IMR-90 (cell line): ENCODE data around the gene PTPRG. TPM values are rescaled to one million over a fixed set of nuclear protein-coding genes. Genes with fewer than 3 reads are reported as not detected.

Source experiments
- ATAC-seq: fragments of 200-7000 bp; cut with Tn5 transposase; 2 replicates; pipeline ENCODE4 v1.9.1; 2020; ENCODE audit warnings: low read depth, mild to moderate bottlenecking, moderate library complexity
- BruUV-seq: library from RNA; stranded (reverse); fragments of 400-500 nt; replicated peaks from 2 replicates; lab custom pipeline; 2021; lab: Mats Ljungman, UMichigan
- CTCF ChIA-PET: fragments of 300-600 bp; formaldehyde crosslinking; extraction: SDS; loops from one replicate; lab custom pipeline; 2021; ENCODE audit warnings: antibody characterized with exemption; lab: Yijun Ruan, JAX
- POLR2A ChIA-PET: fragments of 300-600 bp; sonication (Branson Sonifier 250); formaldehyde crosslinking; loops from one replicate; lab custom pipeline; 2022; ENCODE audit warnings: antibody characterized with exemption; ENCODE audit not compliant: unreplicated experiment; lab: Charles Lee
- DNase-seq: peaks from one replicate; pipeline ENCODE4 v3.0.0; 2013
- H2AFZ ChIP-seq: replicated peaks from 2 replicates; pipeline ENCODE3; 2013; ENCODE audit warnings: low read length, mild to moderate bottlenecking; ENCODE audit not compliant: poor library complexity
- H2AK5ac ChIP-seq: 2 replicates; pipeline ENCODE4 v1.6.1; 2013; ENCODE audit warnings: low read depth, low read length, inconsistent platforms
- H2AK9ac ChIP-seq: replicated peaks from 2 replicates; pipeline ENCODE3; 2013; ENCODE audit warnings: mild to moderate bottlenecking, low read depth, low read length, moderate library complexity; ENCODE audit not compliant: poor library complexity
- H2BK120ac ChIP-seq: 2 replicates; pipeline ENCODE4 v1.6.1; 2013; ENCODE audit warnings: low read depth, low read length, inconsistent platforms
- H2BK15ac ChIP-seq: 3 replicates; pipeline ENCODE4 v1.6.1; 2013; ENCODE audit warnings: low read depth, low read length, inconsistent platforms
- H2BK20ac ChIP-seq: 2 replicates; pipeline ENCODE4 v1.6.1; 2013; ENCODE audit warnings: low read depth, mild to moderate bottlenecking, inconsistent platforms, low read length, moderate library complexity
- H2BK5ac ChIP-seq: 2 replicates; pipeline ENCODE4 v1.6.1; 2013; ENCODE audit warnings: mild to moderate bottlenecking, low read depth, low read length, inconsistent platforms; ENCODE audit not compliant: poor library complexity, severe bottlenecking
- H3K14ac ChIP-seq: replicated peaks from 2 replicates; pipeline ENCODE4 v1.6.1; 2013; ENCODE audit warnings: low read depth, low read length, inconsistent platforms
- H3K18ac ChIP-seq: 2 replicates; pipeline ENCODE4 v1.6.1; 2013; ENCODE audit warnings: low read depth, low read length, control low read depth
- H3K23ac ChIP-seq: 2 replicates; pipeline ENCODE4 v1.6.1; 2013; ENCODE audit warnings: low read depth, low read length, inconsistent platforms
- H3K27ac ChIP-seq: 2 replicates; pipeline ENCODE4 v1.5.1; 2013; ENCODE audit warnings: mild to moderate bottlenecking, control low read depth, low read length; ENCODE audit not compliant: insufficient read depth
- H3K27me3 ChIP-seq: 2 replicates; pipeline ENCODE4 v1.6.1; 2013; ENCODE audit warnings: low read length; ENCODE audit not compliant: control insufficient read depth, insufficient read depth
- H3K36me3 ChIP-seq: 2 replicates; pipeline ENCODE4 v1.6.1; 2013; ENCODE audit warnings: low read length, mixed read lengths; ENCODE audit not compliant: control insufficient read depth, insufficient read depth
- H3K4ac ChIP-seq: 2 replicates; pipeline ENCODE4 v1.6.1; 2013; ENCODE audit warnings: low read depth, low read length, inconsistent platforms
- H3K4me1 ChIP-seq: 2 replicates; pipeline ENCODE4 v1.6.1; 2013; ENCODE audit warnings: low read length, mixed read lengths; ENCODE audit not compliant: control insufficient read depth, insufficient read depth
- H3K4me2 ChIP-seq: 2 replicates; pipeline ENCODE4 v1.6.1; 2013; ENCODE audit warnings: low read depth, mild to moderate bottlenecking, control low read depth, low read length, moderate library complexity
- H3K4me3 ChIP-seq: 2 replicates; pipeline ENCODE4 v1.5.1; 2013; ENCODE audit warnings: low read depth, mild to moderate bottlenecking, control low read depth, low read length, moderate library complexity; ENCODE audit not compliant: insufficient read depth
- H3K56ac ChIP-seq: 2 replicates; pipeline ENCODE4 v1.6.1; 2013; ENCODE audit warnings: low read length, inconsistent platforms; ENCODE audit not compliant: insufficient read depth; ENCODE audit errors: extremely low read depth
- H3K79me1 ChIP-seq, 2 experiments: 2 replicates each; pipeline ENCODE4 v1.6.1; 2013; ENCODE audit warnings: low read length in 2 of 2, inconsistent platforms in 1 of 2, low read depth in 1 of 2
- H3K9ac ChIP-seq: 2 replicates; pipeline ENCODE4 v1.6.1; 2013; ENCODE audit warnings: low read depth, low read length, control low read depth
- H3K9me1 ChIP-seq: 2 replicates; pipeline ENCODE4 v1.6.1; 2013; ENCODE audit warnings: low read length, inconsistent platforms; ENCODE audit not compliant: insufficient read depth
- H3K9me3 ChIP-seq: 2 replicates; pipeline ENCODE4 v1.6.1; 2013; ENCODE audit warnings: low read length; ENCODE audit not compliant: control insufficient read depth, insufficient read depth
- H4K20me1 ChIP-seq: 2 replicates; pipeline ENCODE4 v1.6.1; 2013; ENCODE audit warnings: low read length, inconsistent platforms; ENCODE audit not compliant: insufficient read depth
- H4K5ac ChIP-seq: 2 replicates; pipeline ENCODE4 v1.6.1; 2013; ENCODE audit warnings: mild to moderate bottlenecking, low read depth, low read length, control low read depth
- H4K8ac ChIP-seq, 2 experiments: 2 replicates each; pipeline ENCODE4 v1.6.1; 2013; ENCODE audit warnings: low read depth in 2 of 2, low read length in 2 of 2, control low read depth in 1 of 2, inconsistent platforms in 1 of 2
- H4K91ac ChIP-seq: 2 replicates; pipeline ENCODE4 v1.6.1; 2013; ENCODE audit warnings: low read depth, low read length, inconsistent platforms; ENCODE audit not compliant: insufficient read depth
- BHLHE40 ChIP-seq: fragments of 150-350 bp; IDR thresholded peaks from 2 replicates; pipeline ENCODE4 v1.6.1; 2016; ENCODE audit warnings: mild to moderate bottlenecking, low read depth, low read length
- CEBPB ChIP-seq: IDR thresholded peaks from 2 replicates; pipeline ENCODE4 v1.6.1; 2012; ENCODE audit warnings: low read depth, low read length, improper control_type of control experiment
- MAFK ChIP-seq: IDR thresholded peaks from 2 replicates; pipeline ENCODE4 v1.6.1; 2012; ENCODE audit warnings: low read depth, low read length, improper control_type of control experiment
- MXI1 ChIP-seq: IDR thresholded peaks from 2 replicates; pipeline ENCODE4 v1.6.1; 2012; ENCODE audit warnings: low read depth, mild to moderate bottlenecking, low read length, moderate library complexity, borderline replicate concordance
- RFX5 ChIP-seq: IDR thresholded peaks from 2 replicates; pipeline ENCODE4 v1.8.0; 2012; ENCODE audit warnings: low read depth, mild to moderate bottlenecking, low read length, moderate library complexity
- USF2 ChIP-seq: fragments of 150-350 bp; IDR thresholded peaks from 2 replicates; pipeline ENCODE4 v1.6.1; 2017; ENCODE audit warnings: mild to moderate bottlenecking, antibody characterized with exemption, low read length, low read depth
- WGBS, 2 experiments: methylation state at CpG; one replicate each; pipeline versions ENCODE4 v1.1.5 to v1.1.7; 2013; ENCODE audit warnings: missing lambda C conversion rate in 2 of 2; ENCODE audit not compliant: insufficient read length in 1 of 2; ENCODE audit errors: extremely low coverage in 2 of 2; 5-methylcytosine and 5-hydroxymethylcytosine counted together
- dilution Hi-C: fragments of 300-500 bp; cut with HindIII; formaldehyde crosslinking; loops from one replicate; pipeline ENCODE4 v1.14.3; 2018; ENCODE audit warnings: low sequenced_read_pairs; ENCODE audit not compliant: unreplicated experiment
- in situ Hi-C: fragments of 300-500 bp; cut with MboI; formaldehyde crosslinking; loops from 3 replicates; pipeline ENCODE4 v1.14.3; 2019; ENCODE audit warnings: low sequenced_read_pairs, inconsistent platforms, mixed read lengths
- intact Hi-C: fragments of 100-400 bp; cut with micrococcal nuclease; formaldehyde crosslinking; loops from 2 replicates; pipeline ENCODE4 v1.10.0; 2022
- polyA plus RNA-seq, 3 experiments: library from polyadenylated mRNA; depleted of rRNA; stranded (reverse); fragments of >200 nt; gene quantifications; 2 replicates each; pipeline ENCODE4 v1.2.3, GENCODE V29; 2012; ENCODE audit warnings: low replicate concordance in 1 of 3
- total RNA-seq: library from RNA; depleted of rRNA; stranded (reverse); fragments of >200 nt; gene quantifications from 2 replicates; pipeline ENCODE4 v1.2.3, GENCODE V29; 2012

The PTPRG gene
- total and polyA plus RNA-seq, 2 of the 4 experiments (the other 2 are of a cell fraction): 7.7 to 31.0 TPM

GRCh38 chr3:61733000-61733399 lies 171.6 kb downstream of the PTPRG start:
- no peak overlapping the region for H3K27ac ChIP-seq
- H2BK15ac ChIP-seq: no peak overlapping the region
- no peak overlapping the region for H3K23ac ChIP-seq
- no peak overlapping the region for H3K4me2 ChIP-seq
- no peak overlapping the region for H4K91ac ChIP-seq
- ChIA-PET CTCF (no interaction called here), POLR2A (no interaction called here)
- intact Hi-C loops (no loop called here), dilution Hi-C loops (no loop called here), in situ Hi-C loops (no loop called here)
- no peak overlapping the region for H3K4me3 ChIP-seq
- no peak overlapping the region for H3K18ac ChIP-seq
- H4K5ac ChIP-seq: no peak overlapping the region
- H3K9me1 ChIP-seq: peaks cover 3% of the 10 kb centered on the region; the same call in 1 of the 2 replicates
- no CpG with 5 or more reads among the region's 1 CpG for WGBS, 2 experiments
- H2BK120ac ChIP-seq: no peak overlapping the region
- no peak overlapping the region for H3K56ac ChIP-seq
- DNase-seq: no peak
- no peak overlapping the region for H4K8ac ChIP-seq
- H3K14ac ChIP-seq: no peak overlapping the region
- no peaks in the 10 kb centered on the region for H3K27me3 ChIP-seq
- H3K79me1 ChIP-seq: peaks cover 16 to 46% of the 10 kb centered on the region in 2 experiments; a peak in 3 of 4 replicates
- no peak overlapping the region for H2AFZ ChIP-seq
- peaks cover 15% of the 10 kb centered on the region for H4K20me1 ChIP-seq
- H3K9ac ChIP-seq: no peak overlapping the region
- no peak for TF ChIP-seq MXI1
- no peak for TF ChIP-seq BHLHE40
- no peak for TF ChIP-seq RFX5
- no peak for TF ChIP-seq CEBPB
- TF ChIP-seq MAFK: no peak
- no peak for TF ChIP-seq USF2
- no TSS peak for BruUV-seq
- no peak overlapping the region for H2BK20ac ChIP-seq
- no peaks in the 10 kb centered on the region for H3K9me3 ChIP-seq
- no peak overlapping the region for H2AK5ac ChIP-seq
- no peak for ATAC-seq
- no peaks in the 10 kb centered on the region for H3K36me3 ChIP-seq
- peaks cover 2% of the 10 kb centered on the region; the same call in 1 of the 2 replicates for H3K4me1 ChIP-seq
- no peak overlapping the region for H3K4ac ChIP-seq
- no peak overlapping the region for H2AK9ac ChIP-seq
- no peak overlapping the region for H2BK5ac ChIP-seq
